ENCODE results near the gene SCUBE2.

GRCh38 chr11:9046481-9046880 is 44.9 kb downstream of the SCUBE2 start:
- TF ChIP-seq, protein P1, sequence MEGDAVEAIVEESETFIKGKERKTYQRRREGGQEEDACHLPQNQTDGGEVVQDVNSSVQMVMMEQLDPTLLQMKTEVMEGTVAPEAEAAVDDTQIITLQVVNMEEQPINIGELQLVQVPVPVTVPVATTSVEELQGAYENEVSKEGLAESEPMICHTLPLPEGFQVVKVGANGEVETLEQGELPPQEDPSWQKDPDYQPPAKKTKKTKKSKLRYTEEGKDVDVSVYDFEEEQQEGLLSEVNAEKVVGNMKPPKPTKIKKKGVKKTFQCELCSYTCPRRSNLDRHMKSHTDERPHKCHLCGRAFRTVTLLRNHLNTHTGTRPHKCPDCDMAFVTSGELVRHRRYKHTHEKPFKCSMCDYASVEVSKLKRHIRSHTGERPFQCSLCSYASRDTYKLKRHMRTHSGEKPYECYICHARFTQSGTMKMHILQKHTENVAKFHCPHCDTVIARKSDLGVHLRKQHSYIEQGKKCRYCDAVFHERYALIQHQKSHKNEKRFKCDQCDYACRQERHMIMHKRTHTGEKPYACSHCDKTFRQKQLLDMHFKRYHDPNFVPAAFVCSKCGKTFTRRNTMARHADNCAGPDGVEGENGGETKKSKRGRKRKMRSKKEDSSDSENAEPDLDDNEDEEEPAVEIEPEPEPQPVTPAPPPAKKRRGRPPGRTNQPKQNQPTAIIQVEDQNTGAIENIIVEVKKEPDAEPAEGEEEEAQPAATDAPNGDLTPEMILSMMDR (IDR thresholded peaks at IDR 0.05 in 4 of 5, conservative IDR thresholded peaks at IDR 0.05 in 1 of 5), result no peak
- no peak for TF ChIP-seq POLR2A (IDR thresholded peaks at IDR 0.05)
